Smooth muscle cell (in vitro differentiated cells): ENCODE measurements around the gene TOX3. TPM values are rescaled to one million over a fixed set of nuclear protein-coding genes. Genes with fewer than 3 reads are reported as not detected.

ENCODE experiments used
- DNase-seq: peaks from one replicate; lab custom pipeline; 2025; ENCODE audit not compliant: unreplicated experiment; lab: John Stamatoyannopoulos, UW
- H2AFZ ChIP-seq: fragments of 200-600 bp; sonication (generic); 2 replicates; pipeline ENCODE4 v1.6.0; 2016; ENCODE audit warnings: antibody characterized with exemption, low read depth, mild to moderate bottlenecking
- H3F3A ChIP-seq: fragments of 200-600 bp; sonication (generic); 2 replicates; pipeline ENCODE4 v1.6.0; 2017; ENCODE audit warnings: antibody characterized with exemption, low read depth
- H3K27ac ChIP-seq: fragments of 200-600 bp; sonication (generic); 2 replicates; pipeline ENCODE4 v1.5.1; 2016; ENCODE audit warnings: low read depth, mild to moderate bottlenecking
- H3K27me3 ChIP-seq: fragments of 200-600 bp; sonication (generic); 2 replicates; pipeline ENCODE4 v1.6.1; 2016; ENCODE audit warnings: low read depth, mild to moderate bottlenecking
- H3K36me3 ChIP-seq: fragments of 200-600 bp; sonication (generic); 2 replicates; pipeline ENCODE4 v1.5.1; 2016; ENCODE audit warnings: low read depth
- H3K4me1 ChIP-seq: fragments of 200-600 bp; sonication (generic); 2 replicates; pipeline ENCODE4 v1.5.1; 2016; ENCODE audit warnings: low read depth
- H3K4me2 ChIP-seq: fragments of 200-600 bp; sonication (generic); 2 replicates; pipeline ENCODE4 v1.6.0; 2016; ENCODE audit warnings: mild to moderate bottlenecking
- H3K4me3 ChIP-seq: fragments of 200-600 bp; sonication (generic); 2 replicates; pipeline ENCODE4 v1.5.1; 2016; ENCODE audit warnings: mild to moderate bottlenecking
- H3K79me2 ChIP-seq: fragments of 200-600 bp; sonication (generic); 2 replicates; pipeline ENCODE4 v1.6.0; 2016; ENCODE audit warnings: low read depth, mild to moderate bottlenecking
- H3K9ac ChIP-seq: fragments of 200-600 bp; sonication (generic); 2 replicates; pipeline ENCODE4 v1.6.0; 2016; ENCODE audit warnings: low read depth
- H3K9me3 ChIP-seq: fragments of 200-600 bp; sonication (generic); replicated peaks from 2 replicates; pipeline ENCODE4 v1.5.1; 2016; ENCODE audit warnings: low read depth
- H4K20me1 ChIP-seq: fragments of 200-600 bp; sonication (generic); 2 replicates; pipeline ENCODE4 v1.6.0; 2016; ENCODE audit warnings: low read depth
- CTCF ChIP-seq: fragments of 200-600 bp; sonication (generic); IDR thresholded peaks from 2 replicates; pipeline ENCODE4 v1.5.1; 2017; ENCODE audit warnings: borderline replicate concordance, mild to moderate bottlenecking, antibody characterized with exemption; ENCODE audit not compliant: insufficient read depth, poor library complexity, severe bottlenecking
- WGBS: methylation state at CpG from one replicate; pipeline ENCODE4 v1.1.7; 2016; ENCODE audit warnings: low lambda C conversion rate; 5-methylcytosine and 5-hydroxymethylcytosine counted together
- polyA plus RNA-seq: library from polyadenylated mRNA; unstranded; fragments of >200 nt; fragmentation: Nextera tagmentation; extraction: Ambion mirVana; gene quantifications from 2 replicates; pipeline ENCODE4 v1.2.1, GENCODE V29; 2016
- total RNA-seq: library from RNA; depleted of rRNA; stranded (reverse); fragments of >200 nt; gene quantifications from 2 replicates; pipeline ENCODE4 v1.2.3, GENCODE V29; 2014

Gene TOX3
- total and polyA plus RNA-seq, 2 experiments from 2014 or later, result 0.18 to 0.49 TPM

- Histone ChIP-seq H3K27ac (no peak overlapping the region), H3F3A (no peaks in the 10 kb centered on the region), H3K9me3 (no peaks in the 10 kb centered on the region), H3K36me3 (no peaks in the 10 kb centered on the region), H3K9ac (no peak overlapping the region), H3K4me3 (no peak overlapping the region), H3K4me1 (no peaks in the 10 kb centered on the region), H3K79me2 (no peaks in the 10 kb centered on the region), H3K27me3 (no peaks in the 10 kb centered on the region), H2AFZ (no peak overlapping the region), H3K4me2 (no peak overlapping the region), H4K20me1 (no peaks in the 10 kb centered on the region)
- 72% methylated on average over 1 of the region's 1 CpG for WGBS
- DNase-seq, result no peak
- TF ChIP-seq CTCF, result no peak
These were observed 124.6 kb downstream of the TOX3 start for GRCh38 chr16:52422307-52422706.

GRCh38 chr16:52418201-52418600 lies 128.7 kb downstream of the TOX3 start:
- no peak for TF ChIP-seq CTCF
- Histone ChIP-seq H2AFZ (no peak overlapping the region), H4K20me1 (no peaks in the 10 kb centered on the region), H3K27ac (no peak overlapping the region), H3K27me3 (no peaks in the 10 kb centered on the region), H3K4me2 (no peak overlapping the region), H3K4me1 (no peaks in the 10 kb centered on the region), H3F3A (no peaks in the 10 kb centered on the region), H3K4me3 (no peak overlapping the region), H3K9me3 (no peaks in the 10 kb centered on the region), H3K79me2 (no peaks in the 10 kb centered on the region), H3K36me3 (no peaks in the 10 kb centered on the region), H3K9ac (no peak overlapping the region)
- DNase-seq, result no peak
- 80% methylated on average over 3 of the region's 3 CpGs for WGBS

- Histone ChIP-seq H3K79me2 (no peaks in the 10 kb centered on the region), H3K4me2 (no peak overlapping the region), H3K4me1 (no peaks in the 10 kb centered on the region), H3K36me3 (no peaks in the 10 kb centered on the region), H3K9ac (no peak overlapping the region), H3K27me3 (no peaks in the 10 kb centered on the region), H3K27ac (no peak overlapping the region), H3K9me3 (no peaks in the 10 kb centered on the region), H4K20me1 (no peaks in the 10 kb centered on the region), H2AFZ (no peak overlapping the region), H3K4me3 (no peak overlapping the region), H3F3A (no peaks in the 10 kb centered on the region)
- WGBS, result 86% methylated on average over 1 of the region's 1 CpG
- TF ChIP-seq CTCF, result no peak
- DNase-seq, result no peak
These were observed 130.1 kb downstream of the TOX3 start for GRCh38 chr16:52416888-52417287.

- Histone ChIP-seq H4K20me1 (no peaks in the 10 kb centered on the region), H3K79me2 (no peaks in the 10 kb centered on the region), H3K27ac (no peak overlapping the region), H3K36me3 (no peaks in the 10 kb centered on the region), H3K4me2 (no peak overlapping the region), H3F3A (no peaks in the 10 kb centered on the region), H3K9me3 (no peaks in the 10 kb centered on the region), H3K9ac (no peak overlapping the region), H3K4me1 (peaks cover 4% of the 10 kb centered on the region), H3K27me3 (no peaks in the 10 kb centered on the region), H3K4me3 (no peak overlapping the region), H2AFZ (no peak overlapping the region)
- 79% methylated on average over 3 of the region's 3 CpGs for WGBS
- DNase-seq, result no peak
- TF ChIP-seq CTCF, result no peak
These were observed 135.9 kb downstream of the TOX3 start for GRCh38 chr16:52411011-52411410.
